Measurements from ENCODE around the gene ADAMTSL1. TPM values are rescaled to one million over a fixed set of nuclear protein-coding genes. Genes with fewer than 3 reads are reported as not detected.

Gene ADAMTSL1
- total RNA-seq, 1 experiment from 2014 or later = not detected

DNA sequence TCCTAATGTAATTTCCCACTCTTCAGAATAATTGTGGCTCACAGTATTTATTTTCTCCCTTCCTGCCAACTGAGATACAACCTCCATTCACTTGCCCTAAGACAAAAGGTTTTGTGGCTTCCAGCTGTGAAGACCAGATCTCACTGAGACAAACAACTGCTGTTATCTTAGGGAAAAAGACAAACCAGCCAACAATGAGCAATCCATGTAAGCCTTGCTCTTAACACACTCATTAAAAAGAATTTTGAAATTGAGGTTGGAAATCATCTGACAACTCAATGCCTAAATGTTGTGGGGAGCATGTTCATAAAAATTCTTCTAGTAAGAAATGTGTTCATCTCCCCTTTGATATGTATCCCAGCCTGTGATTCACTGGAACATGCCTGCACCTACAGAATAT is 132.9 kb downstream of the ADAMTSL1 start (continued):
- TF ChIP-seq, protein P1, sequence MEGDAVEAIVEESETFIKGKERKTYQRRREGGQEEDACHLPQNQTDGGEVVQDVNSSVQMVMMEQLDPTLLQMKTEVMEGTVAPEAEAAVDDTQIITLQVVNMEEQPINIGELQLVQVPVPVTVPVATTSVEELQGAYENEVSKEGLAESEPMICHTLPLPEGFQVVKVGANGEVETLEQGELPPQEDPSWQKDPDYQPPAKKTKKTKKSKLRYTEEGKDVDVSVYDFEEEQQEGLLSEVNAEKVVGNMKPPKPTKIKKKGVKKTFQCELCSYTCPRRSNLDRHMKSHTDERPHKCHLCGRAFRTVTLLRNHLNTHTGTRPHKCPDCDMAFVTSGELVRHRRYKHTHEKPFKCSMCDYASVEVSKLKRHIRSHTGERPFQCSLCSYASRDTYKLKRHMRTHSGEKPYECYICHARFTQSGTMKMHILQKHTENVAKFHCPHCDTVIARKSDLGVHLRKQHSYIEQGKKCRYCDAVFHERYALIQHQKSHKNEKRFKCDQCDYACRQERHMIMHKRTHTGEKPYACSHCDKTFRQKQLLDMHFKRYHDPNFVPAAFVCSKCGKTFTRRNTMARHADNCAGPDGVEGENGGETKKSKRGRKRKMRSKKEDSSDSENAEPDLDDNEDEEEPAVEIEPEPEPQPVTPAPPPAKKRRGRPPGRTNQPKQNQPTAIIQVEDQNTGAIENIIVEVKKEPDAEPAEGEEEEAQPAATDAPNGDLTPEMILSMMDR (IDR thresholded peaks at IDR 0.05 in 2 of 3, conservative IDR thresholded peaks at IDR 0.05 in 1 of 3; ENCODE audit: borderline replicate concordance in 1 of 3, insufficient read depth in 1 of 3, low read depth in 2 of 3, low read length in 2 of 3) = no peak
- TF ChIP-seq YY1 (IDR thresholded peaks at IDR 0.05; ENCODE audit: extremely low read depth, insufficient replicate concordance, low read depth, low read length) = no peak
- TF ChIP-seq JUND (IDR thresholded peaks at IDR 0.05) = no peak

DNA sequence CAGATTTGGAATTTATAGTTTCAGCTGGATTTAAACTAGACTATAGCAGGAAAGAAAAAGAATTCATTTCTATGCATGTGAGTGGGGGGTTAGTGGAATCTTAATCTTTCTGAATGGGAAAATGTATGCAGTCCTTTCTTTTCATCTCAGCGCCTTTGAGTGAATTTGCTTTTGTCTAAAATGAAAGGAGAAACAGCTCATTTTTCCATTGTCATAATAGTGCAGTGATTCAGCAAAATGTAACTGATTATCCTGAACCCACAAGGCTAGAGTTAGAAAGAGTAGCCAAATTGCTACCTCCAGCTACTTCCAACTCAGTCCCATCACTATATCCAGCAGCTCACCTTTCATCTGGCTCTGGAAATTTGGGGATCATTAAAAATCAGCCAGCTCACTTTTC is 134.4 kb downstream of the ADAMTSL1 start:
- intact Hi-C loops (cut with micrococcal nuclease) = no loop called here
- CTCF ChIA-PET = no interaction called here
- RAD21 ChIA-PET (ENCODE audit: low non-redundant PET in 1 of 2, low total read pairs in 2 of 2, uncharacterized antibody in 2 of 2, unreplicated experiment in 2 of 2) = no interaction called here

More for the DNA sequence above, 134.4 kb downstream of the ADAMTSL1 start:
- H3K79me2 ChIP-seq (ENCODE audit: insufficient read depth, low read length) = no peaks in the 10 kb centered on the region
- no peak overlapping the region for H3K27ac ChIP-seq (ENCODE audit: low read depth, low read length)
- POLR2A ChIA-PET = no interaction called here
- H3K27me3 ChIP-seq (ENCODE audit: insufficient read depth, low read length) = no peaks in the 10 kb centered on the region
- no peaks in the 10 kb centered on the region for H3K9me2 ChIP-seq (ENCODE audit: insufficient read depth)
- no peak overlapping the region for H3K4me3 ChIP-seq (replicated peaks in 1 of 2; ENCODE audit: low read depth in 1 of 2, low read length in 2 of 2)
- no peak overlapping the region for H3K9ac ChIP-seq (ENCODE audit: low read length)
- H3K36me3 ChIP-seq (ENCODE audit: control insufficient read depth in 1 of 2, insufficient read depth in 2 of 2, low read length in 2 of 2) = no peaks in the 10 kb centered on the region
- H3K4me1 ChIP-seq (ENCODE audit: control insufficient read depth in 1 of 2, insufficient read depth in 2 of 2, low read length in 2 of 2) = no peaks in the 10 kb centered on the region
- H2AFZ ChIP-seq (ENCODE audit: low read depth, low read length, poor library complexity, severe bottlenecking) = no peak overlapping the region
- no peak overlapping the region for H3K4me2 ChIP-seq (ENCODE audit: low read length)
- ATAC-seq (no peak), DNase-seq (ENCODE audit: low read depth, low spot score) (no peak)
- BruUV-seq (replicated peaks) = no TSS peak
- no peaks in the 10 kb centered on the region for H4K20me1 ChIP-seq (ENCODE audit: insufficient read depth)
- H3K9me3 ChIP-seq (ENCODE audit: control insufficient read depth in 1 of 2, insufficient read depth in 1 of 2, low read depth in 1 of 2, low read length in 2 of 2) = no peaks in the 10 kb centered on the region
- no peak for TF ChIP-seq EZH2 (IDR thresholded peaks at IDR 0.05)
- no peak for TF ChIP-seq YY1 (IDR thresholded peaks at IDR 0.05; ENCODE audit: extremely low read depth, insufficient replicate concordance, low read depth, low read length)
- TF ChIP-seq SIN3A (IDR thresholded peaks at IDR 0.05; ENCODE audit: low read depth) = no peak
- TF ChIP-seq EZH2phosphoT487 (IDR thresholded peaks at IDR 0.05; ENCODE audit: borderline replicate concordance) = no peak
- no peak for TF ChIP-seq ZBTB33 (IDR thresholded peaks at IDR 0.05; ENCODE audit: extremely low read depth, insufficient replicate concordance, low read length)
- no peak for TF ChIP-seq RAD21 (IDR thresholded peaks at IDR 0.05; ENCODE audit: low read depth)
- no peak for TF ChIP-seq JUND (IDR thresholded peaks at IDR 0.05)
- no peak for TF ChIP-seq CEBPB (IDR thresholded peaks at IDR 0.05; ENCODE audit: low read depth)
- TF ChIP-seq, protein P2, sequence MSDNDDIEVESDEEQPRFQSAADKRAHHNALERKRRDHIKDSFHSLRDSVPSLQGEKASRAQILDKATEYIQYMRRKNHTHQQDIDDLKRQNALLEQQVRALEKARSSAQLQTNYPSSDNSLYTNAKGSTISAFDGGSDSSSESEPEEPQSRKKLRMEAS (IDR thresholded peaks at IDR 0.05) = no peak
- no peak for TF ChIP-seq ZNF274 (IDR thresholded peaks at IDR 0.05; ENCODE audit: low read depth, low read length)
- TF ChIP-seq, protein P1 (IDR thresholded peaks at IDR 0.05 in 2 of 3, conservative IDR thresholded peaks at IDR 0.05 in 1 of 3; ENCODE audit: borderline replicate concordance in 1 of 3, insufficient read depth in 1 of 3, low read depth in 2 of 3, low read length in 2 of 3) = no peak
